DMS53 (cell line): ENCODE data around the gene DOC2B.

Source experiments
- DNase-seq: peaks from one replicate; lab custom pipeline; 2025; lab: John Stamatoyannopoulos, UW

DOC2B gene

DNA sequence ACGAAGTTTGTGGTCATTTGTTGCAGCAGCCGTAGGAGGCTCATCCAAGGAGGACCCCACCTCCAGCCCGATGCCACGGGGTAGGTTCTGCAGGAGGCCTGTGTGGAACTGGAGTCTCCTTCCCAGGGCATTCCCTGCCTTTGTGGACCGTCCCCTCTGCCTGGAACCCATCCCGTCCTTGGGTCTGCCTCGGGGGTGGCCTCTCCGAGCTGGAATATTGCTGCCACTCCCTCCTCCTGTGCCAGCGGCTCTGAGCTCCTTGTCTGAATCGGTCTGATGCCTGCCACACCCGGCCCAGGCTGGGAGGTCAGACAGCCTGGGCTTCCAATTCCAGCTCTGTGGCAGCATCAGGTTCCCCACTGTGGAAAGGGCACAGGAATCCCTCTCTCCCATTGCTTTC lies 18.8 kb downstream of the DOC2B start:
- DNase-seq: no peak

GRCh38 chr17:161481-161880 lies 20.0 kb downstream of the DOC2B start:
- DNase-seq: no peak

GRCh38 chr17:160336-160735 lies 21.1 kb downstream of the DOC2B start:
- no peak for DNase-seq

- DNase-seq: no peak
Measured at GRCh38 chr17:159609-160008, 21.8 kb downstream of the DOC2B start.

GRCh38 chr17:158379-158778 lies 23.1 kb downstream of the DOC2B start:
- no peak for DNase-seq

DNA sequence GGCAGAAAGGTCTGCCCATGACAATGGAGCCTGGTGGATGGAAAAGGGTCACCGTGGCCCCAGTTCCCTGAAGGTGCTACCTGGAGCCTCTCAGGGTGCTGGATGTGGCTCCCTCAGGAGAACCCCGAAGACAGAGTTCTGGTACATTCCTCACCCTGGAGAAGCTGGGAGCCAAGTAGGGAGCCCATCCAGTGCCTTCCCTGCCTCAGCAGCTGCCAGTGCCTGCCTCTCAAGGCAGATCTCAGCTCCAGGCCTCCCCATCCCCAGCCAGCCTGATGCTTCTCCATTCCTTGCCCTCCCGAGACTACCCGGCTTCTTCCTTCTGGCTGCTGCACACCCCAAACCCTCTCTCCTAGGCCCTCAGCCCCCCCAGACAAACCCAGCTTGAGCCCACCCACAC lies 23.5 kb downstream of the DOC2B start:
- DNase-seq: no peak

GRCh38 chr17:156946-157345 lies 24.5 kb downstream of the DOC2B start:
- no peak for DNase-seq

DNA sequence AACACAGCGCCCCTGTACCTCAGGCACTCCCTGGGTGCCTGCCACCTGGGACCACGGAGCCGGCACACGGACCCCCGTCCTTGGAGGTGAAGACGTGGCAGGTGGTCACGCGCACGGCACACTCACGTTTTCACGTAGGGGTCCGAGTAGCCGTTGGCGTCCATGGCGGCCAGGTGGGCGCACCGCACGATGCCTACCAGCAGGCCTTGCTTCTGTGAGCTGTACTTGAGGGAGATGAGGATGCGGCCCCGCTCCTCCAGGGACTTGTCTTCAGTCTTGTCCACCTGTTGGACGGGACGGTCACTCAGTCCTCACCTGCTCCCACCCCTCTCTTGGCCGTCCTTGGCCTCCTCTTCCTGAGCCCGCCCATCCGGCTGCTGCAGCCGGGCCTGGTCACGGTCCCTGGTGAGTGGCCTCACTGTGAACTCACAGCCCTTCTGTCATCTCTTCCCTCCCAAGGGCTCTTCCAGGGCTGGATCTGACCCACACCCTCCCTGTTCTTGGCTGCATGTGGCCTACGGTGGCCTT lies 25.3 kb downstream of the DOC2B start:
- DNase-seq: no peak

GRCh38 chr17:155576-155975 lies 25.9 kb downstream of the DOC2B start:
- DNase-seq: no peak

DNA sequence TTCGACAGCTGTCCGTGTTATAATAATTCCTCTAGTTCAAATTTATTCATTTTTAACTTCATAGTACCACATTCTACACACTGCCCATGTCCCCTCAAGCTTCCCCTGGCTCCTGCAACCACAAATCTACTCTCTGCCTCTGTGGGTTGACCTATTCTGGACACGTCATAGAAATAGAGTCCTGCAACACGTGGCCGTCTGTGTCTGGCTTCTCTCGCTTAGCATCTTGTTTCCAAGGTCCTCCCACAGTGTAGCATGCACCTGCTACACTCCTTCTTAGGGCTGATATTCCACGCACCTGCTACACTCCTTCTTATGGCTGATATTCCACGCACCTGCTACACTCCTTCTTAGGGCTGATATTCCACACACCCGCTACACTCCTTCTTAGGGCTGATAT lies 27.6 kb downstream of the DOC2B start:
- DNase-seq: no peak

- DNase-seq: no peak
Measured at GRCh38 chr17:152860-153420, 28.5 kb downstream of the DOC2B start.

DNA sequence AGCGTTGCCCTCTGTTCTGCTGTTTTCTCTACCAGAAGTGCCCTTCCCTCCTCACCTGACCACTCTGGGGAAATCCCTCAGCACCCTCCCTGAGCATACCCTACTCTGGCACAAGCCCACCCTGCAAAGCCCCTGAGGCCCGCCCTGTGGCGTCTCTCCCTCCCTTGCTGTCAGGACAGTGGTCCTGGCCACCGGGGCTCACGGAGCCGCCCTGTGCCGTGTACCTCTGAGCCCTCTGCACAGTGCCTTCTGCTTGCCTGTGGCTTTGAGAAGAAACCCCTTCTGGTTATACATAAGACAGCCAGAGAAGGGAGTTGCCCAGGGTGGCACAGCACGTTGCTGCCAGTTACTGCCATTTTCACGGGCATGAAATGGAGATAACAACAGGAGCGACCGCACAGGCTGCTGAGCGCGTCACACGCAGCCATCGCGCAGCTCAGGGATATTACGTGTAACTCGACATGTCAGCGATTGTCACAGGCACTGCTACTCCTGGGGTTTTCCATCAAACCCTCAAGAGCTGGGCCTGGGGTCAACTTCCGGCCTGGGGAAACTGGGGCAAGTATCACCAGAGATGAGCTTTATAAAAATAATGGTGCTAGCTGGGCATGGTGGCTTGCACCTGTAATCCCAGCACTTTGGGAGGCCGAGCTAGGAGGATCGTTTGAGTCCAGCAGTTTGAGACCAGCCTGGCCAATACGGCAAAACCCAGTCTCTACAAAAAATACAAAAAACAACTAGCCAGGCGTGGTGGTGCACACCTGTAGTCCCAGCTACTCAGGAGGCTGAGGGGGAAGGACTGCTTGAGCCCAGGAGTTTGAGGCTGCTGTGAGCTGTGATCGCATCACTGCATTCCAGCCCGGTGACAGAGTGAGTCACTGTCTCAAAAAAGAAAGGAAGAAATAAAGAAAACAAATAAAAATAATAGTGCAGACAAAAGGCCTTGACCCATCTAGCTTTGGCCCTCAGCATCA lies 29.3 kb downstream of the DOC2B start:
- DNase-seq: no peak

DNA sequence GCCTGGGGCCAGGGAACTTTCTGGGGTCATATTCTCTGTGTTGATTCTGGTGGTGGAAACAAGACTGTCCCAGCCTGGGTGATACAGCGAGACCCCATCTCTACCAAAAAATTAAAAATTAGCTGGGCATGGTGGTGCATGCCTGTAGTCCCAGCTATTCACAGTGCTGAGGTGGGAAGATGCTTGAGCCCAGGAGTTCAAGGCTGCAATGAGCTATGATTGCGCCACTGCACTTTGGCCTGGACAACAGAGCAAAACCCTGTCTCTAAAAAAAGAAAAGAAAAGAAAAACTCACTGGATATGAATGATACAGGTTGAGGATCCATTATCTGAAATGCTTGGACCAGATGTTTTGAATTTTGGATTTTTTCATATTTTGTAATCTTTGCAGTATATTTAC lies 30.4 kb downstream of the DOC2B start:
- DNase-seq: no peak

GRCh38 chr17:149897-150584 lies 31.4 kb downstream of the DOC2B start:
- no peak for DNase-seq

DNA sequence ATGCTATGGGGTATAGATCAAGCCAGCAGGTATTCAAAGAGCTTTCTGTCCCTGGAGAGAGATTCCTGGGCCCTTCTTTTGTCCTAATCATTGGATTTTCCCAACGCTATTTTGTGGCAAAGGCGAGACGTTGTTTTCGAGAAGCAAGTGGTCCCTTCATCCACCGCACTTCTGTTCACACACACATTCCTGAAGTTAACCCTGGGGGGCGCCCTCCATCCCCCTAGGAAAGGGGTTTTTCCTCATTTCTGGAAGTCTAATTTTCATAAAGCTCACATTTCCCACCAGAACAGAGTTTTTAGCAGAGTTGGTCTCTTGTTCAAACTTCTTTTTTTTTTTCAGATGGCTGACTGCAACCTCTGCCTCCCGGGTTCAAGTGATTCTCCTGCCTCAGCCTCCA lies 32.2 kb downstream of the DOC2B start:
- DNase-seq: no peak

DNA sequence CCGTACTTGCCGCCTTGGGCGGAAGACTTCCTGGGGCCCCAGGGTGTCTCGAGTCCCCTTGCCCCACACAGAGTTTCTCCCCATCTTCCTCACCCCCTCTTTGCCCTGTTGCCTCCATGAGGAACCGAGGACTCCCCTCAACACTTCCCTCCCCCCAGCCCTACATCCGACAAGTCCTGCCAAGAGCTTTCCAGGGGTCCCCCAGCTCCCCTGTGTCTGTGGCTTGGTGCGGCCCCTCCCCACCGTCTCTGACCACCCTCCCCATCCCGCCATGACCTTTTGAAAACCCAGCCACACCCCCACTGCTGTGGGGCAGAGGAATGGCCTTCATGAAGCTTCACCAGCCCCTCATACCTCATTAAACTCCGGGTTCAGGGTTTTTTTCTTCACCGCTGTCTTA lies 32.7 kb downstream of the DOC2B start:
- no peak for DNase-seq

DNA sequence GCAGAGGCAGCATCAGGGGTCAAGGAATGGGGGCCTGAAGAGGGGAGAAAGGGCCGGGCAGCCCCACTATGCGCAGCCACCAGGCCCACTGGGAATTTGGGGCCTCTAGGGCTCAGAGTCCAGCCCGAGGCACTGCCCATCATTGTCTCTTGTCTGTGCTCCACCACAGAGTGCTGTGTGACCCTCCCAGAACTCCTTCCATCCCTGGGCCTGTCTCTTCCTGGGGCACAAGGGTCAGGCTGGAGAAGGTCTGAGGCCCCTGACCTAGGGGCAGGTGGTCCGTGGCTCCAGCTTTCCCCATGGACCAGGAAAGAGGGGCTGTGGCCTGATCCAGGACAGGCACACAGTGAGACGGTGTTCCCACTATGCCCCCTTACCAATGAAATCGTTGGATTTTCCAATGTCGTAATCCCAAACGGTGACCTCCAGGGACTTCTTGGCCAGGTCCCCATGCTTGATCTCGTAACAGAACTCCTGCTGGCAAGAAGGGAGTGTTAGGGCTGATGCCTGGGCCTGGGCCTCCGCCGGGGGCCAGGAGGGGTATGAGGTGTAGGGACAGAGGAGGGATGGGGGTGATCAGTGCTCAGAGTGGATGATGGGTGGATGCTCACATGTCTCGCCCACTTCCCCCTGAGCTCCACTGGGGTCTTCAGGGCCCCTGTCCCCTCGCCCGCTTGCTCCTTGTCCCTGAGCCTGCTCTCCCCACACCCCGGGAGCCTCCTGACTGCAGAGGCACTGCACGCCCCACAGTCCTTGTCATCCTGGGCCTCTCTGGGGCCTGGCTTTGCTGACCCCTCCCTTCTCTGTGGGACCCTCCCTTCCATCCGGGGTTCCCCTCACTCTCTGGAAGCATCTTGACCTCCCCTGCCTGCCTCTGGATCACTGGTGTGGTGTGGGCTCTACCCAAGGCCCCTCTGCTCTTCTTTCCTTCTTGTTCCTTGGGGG lies 33.4 kb downstream of the DOC2B start:
- no peak for DNase-seq

DNA sequence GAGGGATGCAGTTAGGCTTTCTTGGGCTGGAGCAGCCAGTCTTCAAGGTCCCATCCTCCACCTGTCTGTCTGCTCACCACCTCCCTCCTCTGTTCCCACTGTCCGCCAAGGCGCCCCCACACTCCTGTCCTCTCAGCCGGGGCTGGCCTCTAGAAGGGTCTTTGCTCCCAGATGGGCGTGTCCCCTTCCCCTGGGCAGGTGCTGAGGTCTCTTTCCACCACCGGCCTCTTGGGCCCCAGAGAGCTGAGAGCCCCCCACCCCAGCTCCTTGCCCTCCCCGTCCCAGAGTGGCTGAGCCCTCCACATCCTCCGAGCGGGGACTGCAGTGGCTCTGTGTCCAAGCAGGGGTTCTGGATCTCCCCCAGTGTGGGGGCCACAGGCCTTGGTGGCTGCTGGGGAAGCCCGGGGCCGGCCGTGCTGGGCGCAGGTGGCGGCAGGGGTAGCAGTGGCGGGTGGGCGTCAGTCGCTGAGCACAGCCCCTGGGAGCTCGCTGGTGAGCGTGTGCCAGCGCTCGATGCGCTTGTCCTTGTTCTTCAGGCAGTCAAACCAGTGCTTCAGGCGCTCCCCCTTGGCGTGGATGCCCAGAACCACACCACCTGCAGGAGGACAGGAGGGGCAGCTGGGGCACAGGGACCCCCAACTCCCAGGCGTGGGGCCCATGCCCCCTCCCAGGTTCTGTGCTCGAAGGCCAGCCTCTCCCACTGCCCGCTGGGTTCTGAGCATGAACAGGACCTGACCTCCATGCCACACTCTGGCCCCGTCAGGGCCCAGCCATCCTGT lies 34.3 kb downstream of the DOC2B start:
- DNase-seq: no peak

GRCh38 chr17:146546-146945 lies 34.9 kb downstream of the DOC2B start:
- DNase-seq: no peak

GRCh38 chr17:145671-146541 lies 35.5 kb downstream of the DOC2B start:
- no peak for DNase-seq
